ENCODE measurements around the gene TAC4.

DNA sequence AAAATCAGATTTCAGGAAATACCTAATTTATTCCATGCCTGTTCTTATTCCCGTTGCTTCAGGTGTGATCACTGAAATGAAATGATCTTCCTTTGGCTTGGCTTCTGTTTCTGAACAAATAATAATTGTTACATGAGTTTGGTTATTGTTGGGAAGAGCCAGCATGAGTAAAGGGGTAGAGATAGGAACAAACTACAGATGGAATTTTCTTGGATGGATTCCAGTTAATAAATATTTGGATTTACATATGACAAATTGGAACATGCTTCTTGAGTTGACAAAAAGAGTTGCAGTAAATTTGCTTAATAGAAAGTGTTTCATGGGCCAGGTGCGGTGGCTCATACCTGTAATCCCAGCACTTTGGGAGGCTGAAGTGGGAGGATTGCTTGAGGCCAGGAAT lies 28.2 kb downstream of the TAC4 start:
- no peak for TF ChIP-seq CTCF (IDR thresholded peaks at IDR 0.05; ENCODE audit: poor library complexity)
- TF ChIP-seq EZH2 (IDR thresholded peaks at IDR 0.05; ENCODE audit: borderline replicate concordance), result no peak
- TF ChIP-seq EZH2phosphoT487 (IDR thresholded peaks at IDR 0.05; ENCODE audit: low read depth, severe bottlenecking, unreplicated experiment), result no peak

All from hepatocyte (in vitro differentiated cells).